GM12878 (cell line): ENCODE data around the gene CAMK1.

Experiments used
- ATF7 ChIP-seq: fragments of 450-650 bp; IDR thresholded peaks from 2 replicates; pipeline ENCODE4 v1.6.1; 2016; ENCODE audit warnings: low read depth, mild to moderate bottlenecking
- CREM ChIP-seq: IDR thresholded peaks from 2 replicates; pipeline ENCODE4 v1.6.1; 2014; ENCODE audit warnings: antibody characterized with exemption, low read depth
- CTCF ChIP-seq, 3 experiments: IDR thresholded peaks in 2 of 3; conservative IDR thresholded peaks in 1 of 3; 2 replicates each; pipeline ENCODE4 v1.5.1; 2011; ENCODE audit warnings: low read depth in 3 of 3, low read length in 3 of 3, mild to moderate bottlenecking in 3 of 3, control low read depth in 2 of 3, moderate library complexity in 2 of 3, inconsistent platforms in 1 of 3, mixed read lengths in 1 of 3; ENCODE audit not compliant: control insufficient read depth in 2 of 3, insufficient read depth in 1 of 3; ENCODE audit errors: extremely low read depth in 1 of 3
- EZH2 ChIP-seq: IDR thresholded peaks from 2 replicates; pipeline ENCODE4 v1.6.1; 2012; ENCODE audit warnings: low read depth, mild to moderate bottlenecking, control low read depth, inconsistent platforms, low read length, borderline replicate concordance; ENCODE audit not compliant: control insufficient read depth
- FOXM1 ChIP-seq: IDR thresholded peaks from 2 replicates; pipeline ENCODE4 v1.6.1; 2012; ENCODE audit warnings: low read depth, mild to moderate bottlenecking, inconsistent platforms, low read length, moderate library complexity
- MAX ChIP-seq: IDR thresholded peaks from 2 replicates; pipeline ENCODE4 v1.6.1; 2012; ENCODE audit warnings: low read depth, low read length, improper control_type of control experiment
- POLR2A ChIP-seq: IDR thresholded peaks from 2 replicates; pipeline ENCODE4 v1.6.1; 2011; ENCODE audit warnings: low read depth, mild to moderate bottlenecking, low read length
- SIN3A ChIP-seq: IDR thresholded peaks from 2 replicates; pipeline ENCODE4 v1.6.1; 2012; ENCODE audit warnings: low read depth, low read length, improper control_type of control experiment
- SMC3 ChIP-seq: IDR thresholded peaks from 2 replicates; pipeline ENCODE4 v1.6.1; 2011; ENCODE audit warnings: low read length, improper control_type of control experiment, borderline replicate concordance

GRCh38 chr3:9715764-9716437, 53.8 kb downstream of the CAMK1 start:
- no peak for TF ChIP-seq POLR2A
- no peak for TF ChIP-seq MAX
- 0 out of 2 replicates have a peak, but pooled peaks have one; percentile 9 for TF ChIP-seq SMC3
- TF ChIP-seq SIN3A, result no peak
- TF ChIP-seq EZH2, result no peak
- no peak for TF ChIP-seq FOXM1
- no peak for TF ChIP-seq CREM
- TF ChIP-seq ATF7, result no peak
- TF ChIP-seq CTCF (IDR thresholded peaks at IDR 0.05 in 2 of 3, conservative IDR thresholded peaks at IDR 0.05 in 1 of 3; ENCODE audit: control insufficient read depth in 2 of 3, extremely low read depth in 1 of 3, insufficient read depth in 1 of 3, low read depth in 3 of 3, low read length in 3 of 3), result peak; percentile 26 to 51 (median 30); a peak in 4 of 6 replicates
